Measurements from ENCODE around the gene PIGQ.

The PIGQ gene

GRCh38 chr16:533391-534123 is 36.2 kb upstream of the PIGQ start:
- no peak for FAIRE-seq
- no peak for DNase-seq (ENCODE audit: insufficient read length, low spot score)

- no peak for DNase-seq (ENCODE audit: insufficient read length, low spot score)
- FAIRE-seq: no peak
These were observed 35.6 kb upstream of the PIGQ start for GRCh38 chr16:534135-534534.

- DNase-seq (ENCODE audit: insufficient read length, low spot score) (no peak), FAIRE-seq (no peak)
These were observed 34.8 kb upstream of the PIGQ start for GRCh38 chr16:534856-535445.

- FAIRE-seq (no peak), DNase-seq (ENCODE audit: insufficient read length, low spot score) (no peak)
These were observed 34.0 kb upstream of the PIGQ start for GRCh38 chr16:535446-536405.

GRCh38 chr16:536746-537145 is 33.0 kb upstream of the PIGQ start:
- no peak for DNase-seq (ENCODE audit: insufficient read length, low spot score)
- FAIRE-seq: no peak

- no peak for DNase-seq (ENCODE audit: insufficient read length, low spot score)
- FAIRE-seq: no peak
These were observed 32.1 kb upstream of the PIGQ start for GRCh38 chr16:537415-538335.

- DNase-seq (ENCODE audit: insufficient read length, low spot score) (no peak), FAIRE-seq (no peak)
These were observed 29.8 kb upstream of the PIGQ start for GRCh38 chr16:539901-540530.

GRCh38 chr16:540645-541340 is 29.0 kb upstream of the PIGQ start:
- FAIRE-seq (no peak), DNase-seq (ENCODE audit: insufficient read length, low spot score) (no peak)

GRCh38 chr16:543301-544164 is 26.2 kb upstream of the PIGQ start:
- no peak for FAIRE-seq
- no peak for DNase-seq (ENCODE audit: insufficient read length, low spot score)

- FAIRE-seq (no peak), DNase-seq (ENCODE audit: insufficient read length, low spot score) (no peak)
These were observed 25.3 kb upstream of the PIGQ start for GRCh38 chr16:544517-544916.

GRCh38 chr16:546909-547770 is 22.6 kb upstream of the PIGQ start:
- DNase-seq (ENCODE audit: insufficient read length, low spot score) (no peak), FAIRE-seq (no peak)

GRCh38 chr16:548586-548985 is 21.2 kb upstream of the PIGQ start:
- DNase-seq (ENCODE audit: insufficient read length, low spot score) (no peak), FAIRE-seq (no peak)

- FAIRE-seq (no peak), DNase-seq (ENCODE audit: insufficient read length, low spot score) (no peak)
These were observed 20.1 kb upstream of the PIGQ start for GRCh38 chr16:549544-550263.

- DNase-seq (ENCODE audit: insufficient read length, low spot score): no peak
- FAIRE-seq: no peak
These were observed 18.6 kb upstream of the PIGQ start for GRCh38 chr16:551210-551609.

- FAIRE-seq: no peak
- no peak for DNase-seq (ENCODE audit: insufficient read length, low spot score)
These were observed 17.6 kb upstream of the PIGQ start for GRCh38 chr16:552171-552570.

GRCh38 chr16:553601-554296 is 16.0 kb upstream of the PIGQ start:
- DNase-seq (ENCODE audit: insufficient read length, low spot score) (no peak), FAIRE-seq (no peak)

Measured in GM19239 (cell line).